GM23338 (cell line): ENCODE data around the gene REST.

ENCODE experiments used
- CREB1 ChIP-seq: fragments of 250-450 bp; sonication (Bioruptor Pico); IDR thresholded peaks from 2 replicates; pipeline ENCODE4 v1.5.0; 2020; ENCODE audit warnings: low read depth, mild to moderate bottlenecking, moderate library complexity
- EZH2 ChIP-seq: fragments of 200-600 bp; sonication (generic); IDR thresholded peaks from one replicate; pipeline ENCODE4 v1.8.0; 2017; ENCODE audit warnings: antibody characterized with exemption, mild to moderate bottlenecking, low read depth; ENCODE audit not compliant: unreplicated experiment
- EZH2phosphoT487 ChIP-seq: fragments of 200-600 bp; sonication (generic); IDR thresholded peaks from one replicate; pipeline ENCODE4 v1.8.1; 2018; ENCODE audit warnings: antibody characterized with exemption; ENCODE audit not compliant: unreplicated experiment
- POLR2AphosphoS5 ChIP-seq: IDR thresholded peaks from 2 replicates; pipeline ENCODE4 v1.6.1; 2016; ENCODE audit warnings: antibody characterized with exemption, low read depth
- STAT1 ChIP-seq: IDR thresholded peaks from one replicate; pipeline ENCODE4 v1.6.1; 2016; ENCODE audit warnings: antibody characterized with exemption; ENCODE audit not compliant: unreplicated experiment
- TF ChIP-seq, protein P1 (sequence below), 2 experiments: fragments of 200-600 bp in 1 of 2; sonication (generic) in 1 of 2; conservative IDR thresholded peaks; 2 replicates each; pipeline versions ENCODE4 v1.5.1 to v1.6.1; 2016 to 2017; ENCODE audit warnings: antibody characterized with exemption in 2 of 2, low read depth in 2 of 2, mild to moderate bottlenecking in 2 of 2, moderate library complexity in 1 of 2
- TF ChIP-seq, protein P2 (sequence below): IDR thresholded peaks from one replicate; pipeline ENCODE4 v1.6.1; 2018; ENCODE audit warnings: antibody characterized with exemption; ENCODE audit not compliant: unreplicated experiment
- TF ChIP-seq, protein P3 (sequence below): IDR thresholded peaks from 2 replicates; pipeline ENCODE4 v1.6.1; 2016; ENCODE audit warnings: antibody characterized with exemption

DNA sequence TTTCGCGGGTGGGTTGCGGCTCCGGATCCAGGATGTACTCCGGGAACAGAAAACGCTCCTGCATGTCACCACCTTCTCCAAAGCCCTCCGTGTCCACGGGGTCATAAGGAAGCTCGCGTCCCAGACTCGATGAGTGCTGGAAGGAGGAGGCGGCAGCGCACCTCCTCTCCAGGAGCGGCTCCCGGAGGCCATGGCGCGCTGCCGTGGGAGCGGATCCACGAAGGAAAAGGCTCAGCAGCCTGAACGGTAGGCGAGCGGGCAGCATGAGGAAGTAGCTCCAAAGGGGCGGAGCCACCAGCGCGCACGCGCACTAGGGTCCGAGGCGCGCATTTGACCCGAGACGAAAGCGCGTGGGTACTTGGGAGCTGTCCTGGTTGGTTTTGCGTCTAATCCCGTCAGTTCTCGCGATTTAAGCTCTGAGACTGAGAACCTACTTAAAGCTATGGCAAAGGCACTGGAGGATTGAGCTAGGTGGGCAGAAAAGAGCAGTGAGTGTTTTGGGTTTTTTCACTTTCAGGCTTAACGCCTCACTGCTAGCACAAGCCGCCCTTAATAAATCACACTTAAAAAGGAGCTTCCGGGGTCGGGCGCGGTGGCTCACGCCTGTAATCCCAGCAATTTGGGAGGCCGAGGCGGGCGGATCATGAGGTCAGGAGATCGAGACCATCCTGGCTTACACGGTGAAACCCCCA, 69.8 kb downstream of the REST start, which contains the start of gene NOA1:
- TF ChIP-seq EZH2, result no peak
- TF ChIP-seq EZH2phosphoT487, result no peak
- TF ChIP-seq, protein P1, sequence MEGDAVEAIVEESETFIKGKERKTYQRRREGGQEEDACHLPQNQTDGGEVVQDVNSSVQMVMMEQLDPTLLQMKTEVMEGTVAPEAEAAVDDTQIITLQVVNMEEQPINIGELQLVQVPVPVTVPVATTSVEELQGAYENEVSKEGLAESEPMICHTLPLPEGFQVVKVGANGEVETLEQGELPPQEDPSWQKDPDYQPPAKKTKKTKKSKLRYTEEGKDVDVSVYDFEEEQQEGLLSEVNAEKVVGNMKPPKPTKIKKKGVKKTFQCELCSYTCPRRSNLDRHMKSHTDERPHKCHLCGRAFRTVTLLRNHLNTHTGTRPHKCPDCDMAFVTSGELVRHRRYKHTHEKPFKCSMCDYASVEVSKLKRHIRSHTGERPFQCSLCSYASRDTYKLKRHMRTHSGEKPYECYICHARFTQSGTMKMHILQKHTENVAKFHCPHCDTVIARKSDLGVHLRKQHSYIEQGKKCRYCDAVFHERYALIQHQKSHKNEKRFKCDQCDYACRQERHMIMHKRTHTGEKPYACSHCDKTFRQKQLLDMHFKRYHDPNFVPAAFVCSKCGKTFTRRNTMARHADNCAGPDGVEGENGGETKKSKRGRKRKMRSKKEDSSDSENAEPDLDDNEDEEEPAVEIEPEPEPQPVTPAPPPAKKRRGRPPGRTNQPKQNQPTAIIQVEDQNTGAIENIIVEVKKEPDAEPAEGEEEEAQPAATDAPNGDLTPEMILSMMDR (conservative IDR thresholded peaks at IDR 0.05; ENCODE audit: low read depth in 2 of 2), result no peak
- TF ChIP-seq CREB1 (CRISPR knock-in tag), result peak; percentile 4; the same call in 1 of the 2 replicates
- no peak for TF ChIP-seq STAT1
- peak; percentile 89 for TF ChIP-seq POLR2AphosphoS5
- TF ChIP-seq, protein P2, sequence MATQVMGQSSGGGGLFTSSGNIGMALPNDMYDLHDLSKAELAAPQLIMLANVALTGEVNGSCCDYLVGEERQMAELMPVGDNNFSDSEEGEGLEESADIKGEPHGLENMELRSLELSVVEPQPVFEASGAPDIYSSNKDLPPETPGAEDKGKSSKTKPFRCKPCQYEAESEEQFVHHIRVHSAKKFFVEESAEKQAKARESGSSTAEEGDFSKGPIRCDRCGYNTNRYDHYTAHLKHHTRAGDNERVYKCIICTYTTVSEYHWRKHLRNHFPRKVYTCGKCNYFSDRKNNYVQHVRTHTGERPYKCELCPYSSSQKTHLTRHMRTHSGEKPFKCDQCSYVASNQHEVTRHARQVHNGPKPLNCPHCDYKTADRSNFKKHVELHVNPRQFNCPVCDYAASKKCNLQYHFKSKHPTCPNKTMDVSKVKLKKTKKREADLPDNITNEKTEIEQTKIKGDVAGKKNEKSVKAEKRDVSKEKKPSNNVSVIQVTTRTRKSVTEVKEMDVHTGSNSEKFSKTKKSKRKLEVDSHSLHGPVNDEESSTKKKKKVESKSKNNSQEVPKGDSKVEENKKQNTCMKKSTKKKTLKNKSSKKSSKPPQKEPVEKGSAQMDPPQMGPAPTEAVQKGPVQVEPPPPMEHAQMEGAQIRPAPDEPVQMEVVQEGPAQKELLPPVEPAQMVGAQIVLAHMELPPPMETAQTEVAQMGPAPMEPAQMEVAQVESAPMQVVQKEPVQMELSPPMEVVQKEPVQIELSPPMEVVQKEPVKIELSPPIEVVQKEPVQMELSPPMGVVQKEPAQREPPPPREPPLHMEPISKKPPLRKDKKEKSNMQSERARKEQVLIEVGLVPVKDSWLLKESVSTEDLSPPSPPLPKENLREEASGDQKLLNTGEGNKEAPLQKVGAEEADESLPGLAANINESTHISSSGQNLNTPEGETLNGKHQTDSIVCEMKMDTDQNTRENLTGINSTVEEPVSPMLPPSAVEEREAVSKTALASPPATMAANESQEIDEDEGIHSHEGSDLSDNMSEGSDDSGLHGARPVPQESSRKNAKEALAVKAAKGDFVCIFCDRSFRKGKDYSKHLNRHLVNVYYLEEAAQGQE, result no peak
- TF ChIP-seq, protein P3, sequence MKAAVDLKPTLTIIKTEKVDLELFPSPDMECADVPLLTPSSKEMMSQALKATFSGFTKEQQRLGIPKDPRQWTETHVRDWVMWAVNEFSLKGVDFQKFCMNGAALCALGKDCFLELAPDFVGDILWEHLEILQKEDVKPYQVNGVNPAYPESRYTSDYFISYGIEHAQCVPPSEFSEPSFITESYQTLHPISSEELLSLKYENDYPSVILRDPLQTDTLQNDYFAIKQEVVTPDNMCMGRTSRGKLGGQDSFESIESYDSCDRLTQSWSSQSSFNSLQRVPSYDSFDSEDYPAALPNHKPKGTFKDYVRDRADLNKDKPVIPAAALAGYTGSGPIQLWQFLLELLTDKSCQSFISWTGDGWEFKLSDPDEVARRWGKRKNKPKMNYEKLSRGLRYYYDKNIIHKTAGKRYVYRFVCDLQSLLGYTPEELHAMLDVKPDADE, result no peak
